IMR-90 (cell line): ENCODE measurements around the gene GFOD2. TPM values are rescaled to one million over a fixed set of nuclear protein-coding genes. Genes with fewer than 3 reads are reported as not detected.

Source experiments
- ATAC-seq: fragments of 200-7000 bp; cut with Tn5 transposase; 2 replicates; pipeline ENCODE4 v1.9.1; 2020; ENCODE audit warnings: low read depth, mild to moderate bottlenecking, moderate library complexity
- BruUV-seq: library from RNA; stranded (reverse); fragments of 400-500 nt; replicated peaks from 2 replicates; lab custom pipeline; 2021; lab: Mats Ljungman, UMichigan
- CTCF ChIA-PET: fragments of 300-600 bp; formaldehyde crosslinking; extraction: SDS; loops from one replicate; lab custom pipeline; 2021; ENCODE audit warnings: antibody characterized with exemption; lab: Yijun Ruan, JAX
- POLR2A ChIA-PET: fragments of 300-600 bp; sonication (Branson Sonifier 250); formaldehyde crosslinking; loops from one replicate; lab custom pipeline; 2022; ENCODE audit warnings: antibody characterized with exemption; ENCODE audit not compliant: unreplicated experiment; lab: Charles Lee
- DNase-seq: peaks from one replicate; pipeline ENCODE4 v3.0.0; 2013
- H2AFZ ChIP-seq: replicated peaks from 2 replicates; pipeline ENCODE3; 2013; ENCODE audit warnings: low read length, mild to moderate bottlenecking; ENCODE audit not compliant: poor library complexity
- H2AK5ac ChIP-seq: 2 replicates; pipeline ENCODE4 v1.6.1; 2013; ENCODE audit warnings: low read depth, low read length, inconsistent platforms
- H2AK9ac ChIP-seq: replicated peaks from 2 replicates; pipeline ENCODE3; 2013; ENCODE audit warnings: mild to moderate bottlenecking, low read depth, low read length, moderate library complexity; ENCODE audit not compliant: poor library complexity
- H2BK120ac ChIP-seq: 2 replicates; pipeline ENCODE4 v1.6.1; 2013; ENCODE audit warnings: low read depth, low read length, inconsistent platforms
- H2BK15ac ChIP-seq: 3 replicates; pipeline ENCODE4 v1.6.1; 2013; ENCODE audit warnings: low read depth, low read length, inconsistent platforms
- H2BK20ac ChIP-seq: 2 replicates; pipeline ENCODE4 v1.6.1; 2013; ENCODE audit warnings: low read depth, mild to moderate bottlenecking, inconsistent platforms, low read length, moderate library complexity
- H2BK5ac ChIP-seq: 2 replicates; pipeline ENCODE4 v1.6.1; 2013; ENCODE audit warnings: mild to moderate bottlenecking, low read depth, low read length, inconsistent platforms; ENCODE audit not compliant: poor library complexity, severe bottlenecking
- H3K14ac ChIP-seq: replicated peaks from 2 replicates; pipeline ENCODE4 v1.6.1; 2013; ENCODE audit warnings: low read depth, low read length, inconsistent platforms
- H3K18ac ChIP-seq: 2 replicates; pipeline ENCODE4 v1.6.1; 2013; ENCODE audit warnings: low read depth, low read length, control low read depth
- H3K23ac ChIP-seq: 2 replicates; pipeline ENCODE4 v1.6.1; 2013; ENCODE audit warnings: low read depth, low read length, inconsistent platforms
- H3K27ac ChIP-seq: 2 replicates; pipeline ENCODE4 v1.5.1; 2013; ENCODE audit warnings: mild to moderate bottlenecking, control low read depth, low read length; ENCODE audit not compliant: insufficient read depth
- H3K27me3 ChIP-seq: 2 replicates; pipeline ENCODE4 v1.6.1; 2013; ENCODE audit warnings: low read length; ENCODE audit not compliant: control insufficient read depth, insufficient read depth
- H3K36me3 ChIP-seq: 2 replicates; pipeline ENCODE4 v1.6.1; 2013; ENCODE audit warnings: low read length, mixed read lengths; ENCODE audit not compliant: control insufficient read depth, insufficient read depth
- H3K4ac ChIP-seq: 2 replicates; pipeline ENCODE4 v1.6.1; 2013; ENCODE audit warnings: low read depth, low read length, inconsistent platforms
- H3K4me1 ChIP-seq: 2 replicates; pipeline ENCODE4 v1.6.1; 2013; ENCODE audit warnings: low read length, mixed read lengths; ENCODE audit not compliant: control insufficient read depth, insufficient read depth
- H3K4me2 ChIP-seq: 2 replicates; pipeline ENCODE4 v1.6.1; 2013; ENCODE audit warnings: low read depth, mild to moderate bottlenecking, control low read depth, low read length, moderate library complexity
- H3K4me3 ChIP-seq: 2 replicates; pipeline ENCODE4 v1.5.1; 2013; ENCODE audit warnings: low read depth, mild to moderate bottlenecking, control low read depth, low read length, moderate library complexity; ENCODE audit not compliant: insufficient read depth
- H3K56ac ChIP-seq: 2 replicates; pipeline ENCODE4 v1.6.1; 2013; ENCODE audit warnings: low read length, inconsistent platforms; ENCODE audit not compliant: insufficient read depth; ENCODE audit errors: extremely low read depth
- H3K79me1 ChIP-seq, 2 experiments: 2 replicates each; pipeline ENCODE4 v1.6.1; 2013; ENCODE audit warnings: low read length in 2 of 2, inconsistent platforms in 1 of 2, low read depth in 1 of 2
- H3K9ac ChIP-seq: 2 replicates; pipeline ENCODE4 v1.6.1; 2013; ENCODE audit warnings: low read depth, low read length, control low read depth
- H3K9me1 ChIP-seq: 2 replicates; pipeline ENCODE4 v1.6.1; 2013; ENCODE audit warnings: low read length, inconsistent platforms; ENCODE audit not compliant: insufficient read depth
- H3K9me3 ChIP-seq: 2 replicates; pipeline ENCODE4 v1.6.1; 2013; ENCODE audit warnings: low read length; ENCODE audit not compliant: control insufficient read depth, insufficient read depth
- H4K20me1 ChIP-seq: 2 replicates; pipeline ENCODE4 v1.6.1; 2013; ENCODE audit warnings: low read length, inconsistent platforms; ENCODE audit not compliant: insufficient read depth
- H4K5ac ChIP-seq: 2 replicates; pipeline ENCODE4 v1.6.1; 2013; ENCODE audit warnings: mild to moderate bottlenecking, low read depth, low read length, control low read depth
- H4K8ac ChIP-seq, 2 experiments: 2 replicates each; pipeline ENCODE4 v1.6.1; 2013; ENCODE audit warnings: low read depth in 2 of 2, low read length in 2 of 2, control low read depth in 1 of 2, inconsistent platforms in 1 of 2
- H4K91ac ChIP-seq: 2 replicates; pipeline ENCODE4 v1.6.1; 2013; ENCODE audit warnings: low read depth, low read length, inconsistent platforms; ENCODE audit not compliant: insufficient read depth
- CHD1 ChIP-seq: IDR thresholded peaks from 2 replicates; pipeline ENCODE4 v1.6.1; 2012; ENCODE audit warnings: low read depth, low read length, improper control_type of control experiment
- RAD21 ChIP-seq: IDR thresholded peaks from 2 replicates; pipeline ENCODE4 v1.6.1; 2012; ENCODE audit warnings: low read length, improper control_type of control experiment
- SMC3 ChIP-seq: fragments of 150-350 bp; IDR thresholded peaks from 2 replicates; pipeline ENCODE4 v1.6.1; 2016; ENCODE audit warnings: low read depth, mild to moderate bottlenecking, antibody characterized with exemption, low read length, moderate library complexity
- WGBS, 2 experiments: methylation state at CpG; one replicate each; pipeline versions ENCODE4 v1.1.5 to v1.1.7; 2013; ENCODE audit warnings: missing lambda C conversion rate in 2 of 2; ENCODE audit not compliant: insufficient read length in 1 of 2; ENCODE audit errors: extremely low coverage in 2 of 2; 5-methylcytosine and 5-hydroxymethylcytosine counted together
- dilution Hi-C: fragments of 300-500 bp; cut with HindIII; formaldehyde crosslinking; loops from one replicate; pipeline ENCODE4 v1.14.3; 2018; ENCODE audit warnings: low sequenced_read_pairs; ENCODE audit not compliant: unreplicated experiment
- in situ Hi-C: fragments of 300-500 bp; cut with MboI; formaldehyde crosslinking; loops from 3 replicates; pipeline ENCODE4 v1.14.3; 2019; ENCODE audit warnings: low sequenced_read_pairs, inconsistent platforms, mixed read lengths
- intact Hi-C: fragments of 100-400 bp; cut with micrococcal nuclease; formaldehyde crosslinking; loops from 2 replicates; pipeline ENCODE4 v1.10.0; 2022
- polyA plus RNA-seq, 3 experiments: library from polyadenylated mRNA; depleted of rRNA; stranded (reverse); fragments of >200 nt; gene quantifications; 2 replicates each; pipeline ENCODE4 v1.2.3, GENCODE V29; 2012; ENCODE audit warnings: low replicate concordance in 1 of 3
- total RNA-seq: library from RNA; depleted of rRNA; stranded (reverse); fragments of >200 nt; gene quantifications from 2 replicates; pipeline ENCODE4 v1.2.3, GENCODE V29; 2012
- TF ChIP-seq, protein P1 (sequence below): conservative IDR thresholded peaks from 2 replicates; pipeline ENCODE4 v1.5.1; 2012; ENCODE audit warnings: mild to moderate bottlenecking, low read depth, low read length, improper control_type of control experiment
- TF ChIP-seq, protein P2 (sequence below): fragments of 150-350 bp; IDR thresholded peaks from 2 replicates; pipeline ENCODE4 v1.6.1; 2016; ENCODE audit warnings: low read depth, mild to moderate bottlenecking, low read length, moderate library complexity, borderline replicate concordance

The GFOD2 gene
- total and polyA plus RNA-seq, 2 of the 4 experiments (the other 2 are of a cell fraction): 12.3 to 18.1 TPM

DNA sequence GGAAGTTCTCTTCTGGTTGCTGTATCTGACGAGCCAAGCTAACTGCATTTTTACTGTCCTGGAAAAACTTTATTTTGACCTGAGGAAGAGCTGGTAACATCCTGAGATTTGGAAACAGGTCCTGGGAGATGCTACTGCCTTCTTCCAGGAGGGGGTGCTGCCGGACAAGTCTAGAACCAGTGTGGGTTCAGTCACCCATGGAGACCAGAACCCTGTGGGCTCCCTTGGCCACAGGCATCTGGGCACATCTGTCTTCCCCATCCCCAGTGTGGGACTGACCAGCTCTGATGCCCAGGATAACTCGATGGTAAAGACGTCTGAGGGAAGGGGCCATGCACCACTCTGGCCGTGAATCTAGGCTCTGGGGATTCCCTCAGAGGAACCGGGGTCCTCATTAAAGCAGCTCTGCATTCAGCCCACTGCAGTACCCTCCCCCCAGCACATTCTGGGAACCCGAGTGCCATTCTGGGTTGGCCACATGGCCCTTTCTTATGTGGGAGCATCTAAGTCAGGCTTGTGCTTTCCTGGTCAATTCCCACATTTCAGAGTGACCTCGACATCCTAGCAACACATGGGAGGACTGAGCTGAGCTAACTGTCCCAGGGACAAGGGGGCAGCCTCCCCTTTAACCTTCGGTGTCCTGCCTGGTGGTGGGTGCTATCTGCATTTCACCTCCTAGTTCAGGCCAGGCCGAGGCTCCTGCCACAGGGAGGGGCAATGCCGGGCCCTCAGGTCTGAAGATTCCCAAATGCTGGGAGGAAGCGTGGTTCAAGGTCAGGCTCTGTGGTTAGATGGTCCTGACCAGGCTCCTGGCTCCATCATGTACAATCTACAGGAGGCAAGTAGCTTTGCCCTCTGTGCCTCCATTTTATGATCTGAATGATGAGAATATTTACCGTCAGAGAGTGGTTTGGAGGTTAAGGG, 46.1 kb downstream of the GFOD2 start:
- H2BK15ac ChIP-seq: no peak overlapping the region
- TF ChIP-seq RAD21 (peak; percentile 85), SMC3 (peak; percentile 79), CHD1 (no peak)
- TF ChIP-seq, protein P1, sequence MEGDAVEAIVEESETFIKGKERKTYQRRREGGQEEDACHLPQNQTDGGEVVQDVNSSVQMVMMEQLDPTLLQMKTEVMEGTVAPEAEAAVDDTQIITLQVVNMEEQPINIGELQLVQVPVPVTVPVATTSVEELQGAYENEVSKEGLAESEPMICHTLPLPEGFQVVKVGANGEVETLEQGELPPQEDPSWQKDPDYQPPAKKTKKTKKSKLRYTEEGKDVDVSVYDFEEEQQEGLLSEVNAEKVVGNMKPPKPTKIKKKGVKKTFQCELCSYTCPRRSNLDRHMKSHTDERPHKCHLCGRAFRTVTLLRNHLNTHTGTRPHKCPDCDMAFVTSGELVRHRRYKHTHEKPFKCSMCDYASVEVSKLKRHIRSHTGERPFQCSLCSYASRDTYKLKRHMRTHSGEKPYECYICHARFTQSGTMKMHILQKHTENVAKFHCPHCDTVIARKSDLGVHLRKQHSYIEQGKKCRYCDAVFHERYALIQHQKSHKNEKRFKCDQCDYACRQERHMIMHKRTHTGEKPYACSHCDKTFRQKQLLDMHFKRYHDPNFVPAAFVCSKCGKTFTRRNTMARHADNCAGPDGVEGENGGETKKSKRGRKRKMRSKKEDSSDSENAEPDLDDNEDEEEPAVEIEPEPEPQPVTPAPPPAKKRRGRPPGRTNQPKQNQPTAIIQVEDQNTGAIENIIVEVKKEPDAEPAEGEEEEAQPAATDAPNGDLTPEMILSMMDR: peak; percentile 81
- TF ChIP-seq, protein P2, sequence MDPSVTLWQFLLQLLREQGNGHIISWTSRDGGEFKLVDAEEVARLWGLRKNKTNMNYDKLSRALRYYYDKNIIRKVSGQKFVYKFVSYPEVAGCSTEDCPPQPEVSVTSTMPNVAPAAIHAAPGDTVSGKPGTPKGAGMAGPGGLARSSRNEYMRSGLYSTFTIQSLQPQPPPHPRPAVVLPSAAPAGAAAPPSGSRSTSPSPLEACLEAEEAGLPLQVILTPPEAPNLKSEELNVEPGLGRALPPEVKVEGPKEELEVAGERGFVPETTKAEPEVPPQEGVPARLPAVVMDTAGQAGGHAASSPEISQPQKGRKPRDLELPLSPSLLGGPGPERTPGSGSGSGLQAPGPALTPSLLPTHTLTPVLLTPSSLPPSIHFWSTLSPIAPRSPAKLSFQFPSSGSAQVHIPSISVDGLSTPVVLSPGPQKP: no peak
- H3K56ac ChIP-seq: no peak overlapping the region
- no peak overlapping the region for H4K8ac ChIP-seq
- intact Hi-C loops: loop anchor here (1.0 to 10.0 kb wide), 4 partner anchors 134 to 362 kb away; partner anchors contain the start of genes RANBP10 and TSNAXIP1
- in situ Hi-C loops: loop anchor here (5.0 kb wide), 1 partner anchor 254 kb away; no protein-coding TSS in a partner anchor
- no peak overlapping the region for H4K5ac ChIP-seq
- H4K91ac ChIP-seq: no peak overlapping the region
- dilution Hi-C loops: no loop called here
- 59% methylated on average over 5 of the region's 13 CpGs; no CpG with 5 or more reads in 1 of the 2 experiments for WGBS, 2 experiments
- H3K36me3 ChIP-seq: peaks cover 10% of the 10 kb centered on the region; the same call in 1 of the 2 replicates
- no peaks in the 10 kb centered on the region for H3K9me3 ChIP-seq
- no peak overlapping the region for H3K9ac ChIP-seq
- H3K23ac ChIP-seq: no peak overlapping the region
- H3K14ac ChIP-seq: no peak overlapping the region
- no peaks in the 10 kb centered on the region for H3K4me1 ChIP-seq
- H3K18ac ChIP-seq: no peak overlapping the region
- H3K79me1 ChIP-seq: peaks cover 0 to 9% of the 10 kb centered on the region in 2 experiments; a peak in 1 of 4 replicates
- DNase-seq: peak; percentile 67
- H2AK5ac ChIP-seq: no peak overlapping the region
- peak overlapping the region; percentile 79 for H2AK9ac ChIP-seq
- no peak overlapping the region for H3K4me2 ChIP-seq
- H3K9me1 ChIP-seq: 0 out of 2 replicates have a peak, but pooled peaks cover 3% of the 10 kb centered on the region
- POLR2A ChIA-PET: interaction anchor here (0.7 kb wide), 1 partner anchor 134 kb away, joined by 4 read pairs; the partner anchor contains the start of gene TSNAXIP1
- H2BK5ac ChIP-seq: no peak overlapping the region
- no peaks in the 10 kb centered on the region for H3K27me3 ChIP-seq
- BruUV-seq: no TSS peak
- CTCF ChIA-PET: interaction anchor here (0.6 to 1.8 kb wide), 6 partner anchors 10 to 187 kb away, joined by 3 to 7 read pairs (median 4); partner anchors contain the start of genes CTCF and GFOD2
- no peak overlapping the region for H2BK120ac ChIP-seq
- 0 out of 2 replicates have a peak, but pooled peaks cover 5% of the 10 kb centered on the region for H4K20me1 ChIP-seq
- H2BK20ac ChIP-seq: no peak overlapping the region
- H3K4me3 ChIP-seq: no peak overlapping the region
- ATAC-seq: peak; percentile 60
- H3K4ac ChIP-seq: no peak overlapping the region
- no peak overlapping the region for H3K27ac ChIP-seq
- no peak overlapping the region for H2AFZ ChIP-seq
